AG09309 (cell line): ENCODE data around the gene ZAR1L.
"Not testable (repeated sequence)": the region's sequence is repeated elsewhere in the genome, so short reads cannot be mapped to it uniquely, and the experiment has no call there.

Source experiments
- DNase-seq: peaks from one replicate; pipeline ENCODE4 v3.0.0-alpha.2; 2010; ENCODE audit warnings: low read depth
- H3K4me3 ChIP-seq: 2 replicates; pipeline ENCODE4 v1.5.1; 2011; ENCODE audit warnings: mild to moderate bottlenecking, low read depth, low read length, moderate library complexity; ENCODE audit not compliant: control insufficient read depth
- TF ChIP-seq, protein P1 (sequence below): IDR thresholded peaks from 2 replicates; pipeline ENCODE4 v1.5.1; 2011; ENCODE audit warnings: mild to moderate bottlenecking, low read depth, low read length, inconsistent platforms; ENCODE audit not compliant: insufficient read depth, control insufficient read depth; ENCODE audit errors: missing control alignments

ZAR1L gene

GRCh38 chr13:32315238-32316027 lies at the start of gene ZAR1L, which contains the start of gene BRCA2:
ZAR1L (minus strand) TSS chr13:32315363; CDS start chr13:32311925, 3,438 bp downstream.
BRCA2 (plus strand) TSS chr13:32315508; CDS start chr13:32316461, 953 bp downstream.
- peak within 1 kb of the TSS; percentile 80 for H3K4me3 ChIP-seq
- DNase-seq, result peak; percentile 56

DNA sequence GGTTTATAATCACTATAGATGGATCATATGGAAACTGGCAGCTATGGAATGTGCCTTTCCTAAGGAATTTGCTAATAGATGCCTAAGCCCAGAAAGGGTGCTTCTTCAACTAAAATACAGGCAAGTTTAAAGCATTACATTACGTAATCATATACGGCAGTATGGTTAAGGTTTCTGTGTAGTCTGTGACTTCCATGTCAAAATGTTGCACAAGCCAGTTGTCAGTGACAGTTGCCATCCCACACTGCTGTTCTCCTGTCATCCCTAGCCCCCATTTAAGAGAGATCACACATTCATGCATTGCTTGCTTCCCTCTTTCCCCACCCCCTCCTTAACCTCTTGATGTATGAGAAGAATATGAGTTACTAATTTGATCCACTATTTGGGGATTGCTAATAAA lies 47.4 kb upstream of the ZAR1L start:
- no peak overlapping the region for H3K4me3 ChIP-seq
- TF ChIP-seq, protein P1, sequence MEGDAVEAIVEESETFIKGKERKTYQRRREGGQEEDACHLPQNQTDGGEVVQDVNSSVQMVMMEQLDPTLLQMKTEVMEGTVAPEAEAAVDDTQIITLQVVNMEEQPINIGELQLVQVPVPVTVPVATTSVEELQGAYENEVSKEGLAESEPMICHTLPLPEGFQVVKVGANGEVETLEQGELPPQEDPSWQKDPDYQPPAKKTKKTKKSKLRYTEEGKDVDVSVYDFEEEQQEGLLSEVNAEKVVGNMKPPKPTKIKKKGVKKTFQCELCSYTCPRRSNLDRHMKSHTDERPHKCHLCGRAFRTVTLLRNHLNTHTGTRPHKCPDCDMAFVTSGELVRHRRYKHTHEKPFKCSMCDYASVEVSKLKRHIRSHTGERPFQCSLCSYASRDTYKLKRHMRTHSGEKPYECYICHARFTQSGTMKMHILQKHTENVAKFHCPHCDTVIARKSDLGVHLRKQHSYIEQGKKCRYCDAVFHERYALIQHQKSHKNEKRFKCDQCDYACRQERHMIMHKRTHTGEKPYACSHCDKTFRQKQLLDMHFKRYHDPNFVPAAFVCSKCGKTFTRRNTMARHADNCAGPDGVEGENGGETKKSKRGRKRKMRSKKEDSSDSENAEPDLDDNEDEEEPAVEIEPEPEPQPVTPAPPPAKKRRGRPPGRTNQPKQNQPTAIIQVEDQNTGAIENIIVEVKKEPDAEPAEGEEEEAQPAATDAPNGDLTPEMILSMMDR, result no peak
- no peak for DNase-seq

More at GRCh38 chr13:32315238-32316027, at the start of gene ZAR1L, which contains the start of gene BRCA2:
- TF ChIP-seq, protein P1, result no peak

DNA sequence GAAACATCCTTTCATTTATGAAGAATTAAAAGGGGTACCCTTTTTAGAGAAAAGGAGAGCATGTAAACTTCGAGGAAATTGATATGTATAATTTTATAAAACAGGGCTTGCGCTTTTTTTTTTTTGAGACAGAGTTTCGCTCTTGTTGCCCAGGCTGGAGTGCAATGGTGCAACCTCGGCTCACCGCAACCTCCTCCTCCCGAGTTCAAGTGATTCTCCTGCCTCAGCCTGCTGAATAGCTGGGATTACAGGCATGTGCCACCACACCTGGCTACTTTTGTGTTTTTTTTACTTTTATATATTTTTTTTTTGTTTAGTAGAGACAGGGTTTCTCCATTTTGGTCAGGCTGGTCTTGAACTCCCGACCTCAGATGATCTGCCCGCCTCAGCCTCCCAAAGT lies 40.8 kb upstream of the ZAR1L start:
- DNase-seq, H3K4me3 ChIP-seq: not testable (repeated sequence)

- H3K4me3 ChIP-seq, result no peak overlapping the region
- TF ChIP-seq, protein P1, result no peak
- DNase-seq, result no peak
Observed at GRCh38 chr13:32354040-32354439, 38.9 kb upstream of the ZAR1L start.

GRCh38 chr13:32350839-32351441 lies 35.8 kb upstream of the ZAR1L start:
- DNase-seq, H3K4me3 ChIP-seq: not testable (repeated sequence)

- DNase-seq, result no peak
- H3K4me3 ChIP-seq, result no peak overlapping the region
- TF ChIP-seq, protein P1, result no peak
Observed at GRCh38 chr13:32347651-32348050, 32.5 kb upstream of the ZAR1L start.

DNA sequence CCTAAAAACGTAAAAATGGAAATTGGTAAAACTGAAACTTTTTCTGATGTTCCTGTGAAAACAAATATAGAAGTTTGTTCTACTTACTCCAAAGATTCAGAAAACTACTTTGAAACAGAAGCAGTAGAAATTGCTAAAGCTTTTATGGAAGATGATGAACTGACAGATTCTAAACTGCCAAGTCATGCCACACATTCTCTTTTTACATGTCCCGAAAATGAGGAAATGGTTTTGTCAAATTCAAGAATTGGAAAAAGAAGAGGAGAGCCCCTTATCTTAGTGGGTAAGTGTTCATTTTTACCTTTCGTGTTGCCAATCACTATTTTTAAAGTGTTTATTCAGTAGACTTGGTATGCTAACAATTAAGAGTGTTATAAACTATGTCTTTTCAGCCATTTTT lies 25.8 kb upstream of the ZAR1L start:
- TF ChIP-seq, protein P1, result no peak
- no peak for DNase-seq
- H3K4me3 ChIP-seq, result no peak overlapping the region
